Dermis blood vessel endothelial cell (primary cell): ENCODE measurements around the gene STYXL1. TPM values are rescaled to one million over a fixed set of nuclear protein-coding genes. Genes with fewer than 3 reads are reported as not detected.
"Not testable (repeated sequence)": the region's sequence is repeated elsewhere in the genome, so short reads cannot be mapped to it uniquely, and the experiment has no call there.

Experiments used
- DNase-seq: peaks from one replicate; pipeline ENCODE4 v3.0.0; 2010
- total RNA-seq: library from RNA; depleted of rRNA; stranded (reverse); fragments of >200 nt; gene quantifications from 2 replicates; pipeline ENCODE4 v1.2.3, GENCODE V29; 2014

The STYXL1 gene
- total RNA-seq, 1 donor from 2014 or later = 38.3 TPM

DNA sequence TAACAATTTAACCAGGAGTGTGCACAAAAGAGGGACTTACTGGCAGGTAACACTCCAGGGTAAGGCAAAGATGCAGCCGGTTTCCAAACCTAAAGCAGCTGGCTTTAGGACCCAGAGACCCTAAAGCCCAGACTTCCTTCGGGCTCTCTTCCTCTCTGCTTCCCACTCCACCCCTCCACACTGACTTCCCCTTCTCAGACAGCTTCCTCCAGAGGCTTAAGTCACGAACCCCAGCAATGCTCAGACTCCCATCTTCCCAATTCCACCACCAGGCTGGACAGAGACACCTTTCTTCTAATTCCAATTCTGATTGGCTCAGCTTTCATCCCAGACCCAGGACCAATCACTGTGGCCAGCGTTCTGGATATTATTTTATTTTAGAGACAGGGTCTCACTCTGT lies 24.8 kb downstream of the STYXL1 start:
- peak; percentile 19 for DNase-seq

DNA sequence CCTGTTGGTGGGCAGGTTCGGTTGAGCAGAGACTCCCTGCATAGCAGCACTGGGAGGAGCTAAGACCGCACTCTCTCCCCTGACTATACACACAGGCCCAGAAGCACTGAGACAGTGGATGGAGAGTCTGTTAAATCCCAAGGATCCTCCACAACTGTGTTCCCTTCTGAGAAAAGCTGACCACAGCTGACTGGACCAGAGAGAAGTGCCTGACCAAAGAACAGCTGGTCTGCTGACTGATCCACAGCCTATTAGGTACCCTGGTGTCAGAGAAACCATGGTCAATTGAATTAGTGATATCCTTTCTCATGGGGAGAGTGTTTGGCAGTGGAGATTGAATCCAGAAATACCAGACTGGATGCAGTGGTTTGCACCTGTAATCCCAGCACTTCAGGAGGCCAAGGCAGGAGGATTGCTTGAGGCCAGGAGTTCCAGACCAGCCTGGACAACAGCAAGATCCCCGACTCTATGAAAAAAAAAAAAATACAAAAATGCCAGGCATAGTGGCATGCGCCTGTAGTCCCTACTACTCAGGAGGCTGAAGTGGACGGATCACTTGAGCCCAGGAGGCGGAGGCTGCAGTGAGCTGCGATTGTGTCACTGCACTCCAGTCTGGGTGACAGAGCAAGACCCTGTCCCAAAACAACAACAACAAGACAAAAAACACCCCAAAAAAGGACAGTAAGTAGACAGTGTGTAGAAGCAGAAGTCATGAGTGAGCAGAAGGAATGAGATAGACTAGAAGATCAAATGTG lies 25.6 kb downstream of the STYXL1 start:
- DNase-seq = no peak

DNA sequence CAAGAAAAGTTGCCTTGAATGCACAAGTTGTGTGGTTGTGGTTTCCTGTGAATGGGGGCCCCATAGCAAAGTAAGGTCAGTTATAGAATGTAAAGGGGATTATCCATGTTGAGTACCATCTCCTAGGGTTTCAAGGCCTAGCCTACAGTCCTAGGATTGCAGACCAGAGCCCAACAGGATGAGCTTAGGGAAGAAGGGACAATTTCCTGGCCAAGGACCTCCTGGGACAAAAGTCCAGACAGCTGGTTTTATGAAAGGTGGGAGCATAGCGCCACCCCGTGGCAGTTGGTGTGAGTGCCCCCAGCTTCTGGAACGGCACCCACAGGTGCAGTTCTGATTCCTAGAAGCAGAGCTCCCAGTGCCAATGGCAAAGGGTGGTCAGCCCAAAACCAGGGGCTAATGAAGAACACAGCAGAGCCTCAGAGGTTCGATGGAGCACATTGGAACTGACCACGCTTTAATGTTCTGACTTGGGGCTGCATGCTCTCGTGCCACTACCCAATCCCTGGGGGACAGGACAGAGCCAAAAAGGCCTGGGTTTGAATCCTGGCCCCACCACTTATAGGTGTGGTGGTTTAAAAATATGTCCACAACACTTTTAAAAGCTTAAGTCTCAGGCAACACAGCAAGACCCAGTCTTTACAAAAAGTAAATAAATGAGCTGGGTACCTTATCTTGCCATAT lies 27.6 kb downstream of the STYXL1 start:
- DNase-seq = peak; percentile 85

DNA sequence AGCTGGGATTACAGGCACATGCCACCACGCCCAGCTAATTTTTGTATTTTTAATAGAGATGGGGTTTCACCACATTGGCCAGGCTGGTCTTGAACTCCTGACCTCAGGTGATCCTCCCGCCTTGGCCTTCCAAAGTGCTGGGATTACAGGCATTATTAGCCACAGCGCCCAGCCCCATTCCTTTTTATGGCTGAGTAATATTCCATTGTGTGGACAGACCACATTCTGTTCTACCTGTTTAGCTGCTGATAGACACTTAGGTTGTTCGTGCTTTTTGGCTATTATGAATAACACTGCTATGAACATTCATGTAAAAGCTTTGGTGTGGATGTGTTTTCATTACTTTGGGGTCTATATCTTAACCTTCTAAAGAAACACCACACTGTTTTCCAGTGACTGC lies 29.3 kb downstream of the STYXL1 start:
- not testable (repeated sequence) for DNase-seq

DNA sequence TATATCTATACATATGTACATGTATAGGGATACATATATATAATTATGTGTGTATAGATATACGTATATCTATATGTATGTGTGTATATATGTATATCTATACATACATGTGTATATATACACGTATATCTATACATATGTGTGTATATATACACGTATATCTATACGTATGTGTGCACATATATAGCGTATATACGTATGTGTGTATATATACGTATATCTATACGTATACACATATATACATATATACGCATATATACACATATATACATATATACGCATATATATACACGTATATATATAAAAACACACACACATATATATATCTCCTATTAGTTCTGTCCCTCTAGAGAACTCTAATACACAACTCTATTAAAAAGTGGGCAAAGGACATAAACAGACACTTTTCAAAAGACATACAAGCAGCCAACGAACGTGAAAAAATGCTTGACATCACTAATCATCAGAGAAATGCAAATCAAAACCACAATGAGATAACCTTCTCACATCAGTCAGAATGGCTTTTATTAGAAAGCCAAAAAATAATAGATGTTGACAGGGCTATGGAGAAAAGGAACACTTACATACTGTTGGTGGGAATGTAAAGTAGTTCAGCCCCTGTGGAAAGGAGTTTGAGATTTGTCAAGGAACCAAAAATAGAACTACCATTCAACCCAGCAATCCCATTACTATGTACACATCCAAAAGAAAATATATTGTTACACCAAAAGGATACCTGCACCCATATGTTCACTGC lies 31.4 kb downstream of the STYXL1 start:
- DNase-seq = no peak

DNA sequence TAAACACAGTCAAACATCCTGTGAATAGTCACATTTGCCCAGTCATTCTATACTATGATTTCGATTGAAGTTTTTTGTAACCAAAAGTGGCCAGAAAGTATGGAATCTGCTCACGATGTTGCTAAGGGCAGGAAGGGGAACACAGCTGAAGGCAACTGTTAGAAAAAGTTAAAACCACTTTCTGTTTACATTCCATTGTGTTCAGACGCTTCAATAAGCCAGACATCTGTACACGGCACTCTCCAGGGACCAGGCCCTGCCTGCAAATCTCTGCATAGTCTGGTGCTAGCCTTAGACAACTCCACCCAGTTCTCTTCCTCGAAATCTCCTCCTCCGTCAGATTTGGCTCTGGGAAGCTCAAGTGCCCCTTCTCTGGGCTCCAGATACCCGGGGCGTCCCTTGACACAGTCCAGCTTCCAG lies 36.3 kb downstream of the STYXL1 start:
- DNase-seq = peak; percentile 83

DNA sequence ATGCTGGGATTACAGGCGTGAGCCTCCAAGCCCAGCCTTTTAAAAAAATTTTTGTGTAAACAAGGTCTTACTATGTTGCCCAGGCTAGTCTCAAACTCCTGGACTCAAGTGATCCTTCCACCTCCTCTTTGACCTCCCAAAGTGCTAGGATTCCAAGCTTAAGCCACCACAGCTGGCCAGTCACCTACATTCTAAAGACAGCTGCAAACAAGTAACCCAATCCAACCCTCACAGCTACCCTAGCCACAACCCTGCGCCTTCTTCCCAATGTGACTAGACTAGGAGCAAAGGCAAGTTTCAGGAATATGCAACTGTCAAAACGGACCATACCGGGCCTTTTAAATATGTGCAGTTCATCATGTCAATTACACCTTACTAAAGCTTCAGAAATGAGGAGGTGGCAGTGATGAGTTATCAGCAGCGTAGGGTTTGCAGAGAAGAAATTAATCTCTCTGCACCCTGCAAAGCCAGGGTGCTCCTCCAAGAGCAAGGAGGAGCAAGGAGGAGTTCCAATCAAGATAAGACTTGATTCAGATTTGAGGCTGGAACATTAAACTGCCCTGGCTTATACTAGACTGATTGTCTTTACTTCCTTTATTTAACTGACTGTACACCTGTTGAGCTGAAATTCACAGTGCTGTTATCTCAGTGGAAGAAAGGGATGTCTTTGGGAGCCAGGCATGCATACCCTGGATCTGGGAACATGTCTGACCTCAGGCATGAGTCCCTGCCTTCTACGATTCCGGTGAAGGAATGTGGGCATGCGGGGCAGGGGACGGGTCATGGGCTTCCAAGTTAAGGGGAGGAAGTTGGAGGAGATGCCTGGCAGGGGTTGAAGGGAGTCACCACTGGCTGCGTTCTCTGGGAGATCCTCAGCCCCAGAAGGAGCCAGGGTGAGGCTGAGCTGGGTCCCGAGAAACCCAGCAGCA lies 37.9 kb downstream of the STYXL1 start:
- DNase-seq = no peak

DNA sequence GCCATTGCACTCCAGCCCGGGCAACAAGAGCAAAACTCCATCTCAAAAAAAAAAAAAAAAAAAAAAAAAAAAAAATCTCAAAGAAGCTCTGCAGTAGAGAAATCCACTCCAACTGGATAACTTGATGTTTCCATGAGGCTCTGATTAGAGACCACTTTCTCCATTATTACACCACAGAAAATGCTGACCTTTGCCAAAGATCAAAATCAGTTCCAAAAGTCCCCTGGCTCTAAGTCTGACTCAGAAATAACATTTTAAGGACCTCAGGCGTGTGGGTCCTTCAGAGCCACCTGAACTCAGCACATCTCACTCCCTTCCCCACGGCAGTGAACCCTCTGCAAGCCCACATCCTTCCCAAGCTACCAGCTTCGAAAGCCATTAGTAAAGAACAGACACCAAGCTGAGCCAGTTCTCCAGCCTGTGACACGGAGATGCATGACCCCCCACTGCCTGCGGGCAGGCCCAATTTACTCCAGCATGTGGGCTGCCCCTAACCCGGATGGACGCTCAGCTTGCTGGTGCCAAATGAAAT lies 39.6 kb downstream of the STYXL1 start:
- DNase-seq = no peak

DNA sequence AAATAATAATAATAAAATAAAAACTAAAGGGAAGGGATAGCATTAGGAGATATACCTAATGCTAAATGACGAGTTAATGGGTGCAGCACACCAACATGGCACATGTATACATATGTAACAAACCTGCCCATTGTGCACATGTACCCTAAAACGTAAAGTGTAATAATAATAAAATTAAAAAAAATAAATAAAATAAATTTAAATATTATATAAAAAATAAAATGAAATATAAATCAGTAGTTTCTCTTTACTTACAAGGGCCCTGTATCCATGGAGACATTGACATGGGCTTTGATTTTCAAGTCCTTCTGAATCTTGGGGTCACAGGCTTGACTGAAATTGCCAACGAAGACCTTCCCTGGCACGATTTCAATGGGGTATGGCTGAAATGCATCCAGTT lies 42.8 kb downstream of the STYXL1 start:
- DNase-seq = not testable (repeated sequence)

DNA sequence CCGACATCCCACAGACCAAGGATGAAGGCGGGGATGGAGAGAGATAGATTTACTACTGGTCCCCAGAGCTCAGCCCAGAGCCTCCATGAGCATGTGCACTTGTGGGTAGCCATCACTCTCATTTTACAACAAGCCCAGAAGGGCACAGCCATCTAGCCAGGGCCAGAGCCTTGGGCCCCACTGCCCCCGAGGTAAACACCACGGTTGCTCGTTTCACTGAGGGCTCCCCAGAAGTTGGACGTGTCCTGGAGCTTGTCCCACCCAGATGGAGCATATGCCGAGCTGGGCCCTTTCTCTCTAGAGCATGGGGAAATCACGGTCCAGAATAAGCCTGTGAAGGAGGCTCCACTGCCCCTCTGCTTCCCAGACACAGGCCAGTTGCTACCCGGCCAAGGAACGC lies 44.4 kb downstream of the STYXL1 start:
- no peak for DNase-seq

DNA sequence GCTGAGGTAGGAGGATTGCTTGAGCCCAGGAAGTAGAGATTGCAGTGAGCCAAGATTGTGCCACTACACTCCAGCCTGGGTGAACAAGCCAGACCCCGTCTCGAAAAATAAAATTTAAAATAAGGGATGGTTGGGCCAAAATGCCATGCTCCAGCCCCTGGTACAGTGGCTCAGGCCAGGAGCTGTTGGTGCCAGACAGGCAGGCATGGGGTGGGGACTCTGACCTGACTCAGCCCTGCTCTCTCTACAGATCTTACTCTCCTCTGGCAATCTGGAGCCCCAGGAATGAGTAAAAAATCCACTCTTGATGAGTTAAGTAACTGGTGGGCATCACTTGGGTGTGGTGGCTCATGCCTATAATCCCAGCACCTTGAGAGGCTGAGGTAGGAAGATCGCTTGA lies 45.0 kb downstream of the STYXL1 start:
- no peak for DNase-seq

DNA sequence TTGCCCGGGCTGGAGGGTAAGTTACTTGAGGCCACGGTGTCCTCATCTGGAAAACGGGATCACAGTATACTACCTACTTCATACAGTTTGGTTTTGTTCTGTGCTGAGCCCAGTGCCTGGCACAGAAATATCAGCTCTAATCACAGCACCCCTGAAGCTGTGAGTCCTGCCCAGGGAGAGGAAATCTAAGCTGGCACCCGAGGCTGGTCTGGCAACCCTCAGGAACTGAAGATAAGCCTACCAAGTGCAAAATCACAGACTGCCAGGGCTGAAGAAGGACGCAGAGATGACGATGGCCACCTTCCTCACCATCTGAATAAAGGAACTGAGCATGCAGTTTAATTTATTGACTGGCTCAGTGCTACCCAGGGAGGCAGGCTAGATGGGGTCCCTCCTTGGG lies 45.7 kb downstream of the STYXL1 start:
- no peak for DNase-seq

DNA sequence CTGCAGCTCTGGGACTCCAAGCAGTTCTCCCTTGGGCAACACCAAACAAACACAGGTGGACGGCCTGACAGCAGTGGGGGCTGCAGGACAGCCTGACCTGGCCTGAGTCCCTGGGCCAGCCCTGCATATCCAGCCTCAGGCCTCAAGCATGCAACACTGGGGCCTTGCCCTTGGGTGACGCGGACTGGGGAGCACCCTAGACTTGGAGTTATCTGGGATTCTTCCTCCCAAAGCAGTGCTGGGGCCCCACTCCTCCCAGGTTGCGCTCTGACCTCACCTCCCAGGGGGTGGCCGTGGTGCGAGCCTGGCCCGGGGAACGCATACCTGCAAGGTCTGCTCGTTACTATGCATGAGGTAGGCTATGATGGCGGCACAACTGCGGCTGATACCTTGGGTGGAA lies 47.2 kb downstream of the STYXL1 start:
- DNase-seq = no peak

DNA sequence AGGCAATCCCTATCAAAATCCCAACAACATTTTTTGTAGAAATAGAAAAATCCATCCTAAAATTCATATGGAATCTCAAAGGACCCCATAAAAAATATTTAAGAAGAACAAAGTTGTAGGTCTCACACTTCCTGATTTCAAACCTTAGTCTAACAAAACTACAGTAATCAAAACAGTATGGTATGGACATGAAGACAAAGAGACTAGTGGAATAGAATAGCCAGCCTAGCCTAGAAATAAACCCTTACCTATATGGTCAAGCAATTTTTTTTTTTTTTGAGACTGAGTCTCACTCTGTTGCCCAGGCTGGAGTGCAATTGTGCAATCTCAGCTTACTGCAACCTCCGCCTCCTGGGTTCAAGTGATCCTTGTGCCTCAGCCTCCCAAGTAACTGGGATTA lies 49.8 kb downstream of the STYXL1 start:
- DNase-seq = no peak

DNA sequence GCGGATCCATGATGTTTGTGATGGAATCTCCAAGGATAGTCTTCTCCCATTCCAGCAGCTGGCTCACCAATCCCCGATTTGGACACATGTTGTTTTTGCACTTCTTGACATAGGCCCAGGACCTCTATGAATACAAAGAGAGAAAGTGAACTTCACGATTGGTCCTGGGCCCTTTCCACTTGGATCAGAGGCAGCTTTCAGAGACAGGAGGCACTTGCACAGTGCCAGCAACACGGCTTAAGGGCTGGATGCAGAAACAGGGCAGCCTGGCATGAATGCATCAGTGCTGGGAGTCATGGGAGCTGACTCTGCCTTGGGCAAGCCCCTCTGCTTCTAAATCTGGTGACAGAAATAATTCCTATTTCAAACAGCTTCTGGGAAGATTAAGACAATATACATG lies 51.3 kb downstream of the STYXL1 start:
- DNase-seq = no peak

DNA sequence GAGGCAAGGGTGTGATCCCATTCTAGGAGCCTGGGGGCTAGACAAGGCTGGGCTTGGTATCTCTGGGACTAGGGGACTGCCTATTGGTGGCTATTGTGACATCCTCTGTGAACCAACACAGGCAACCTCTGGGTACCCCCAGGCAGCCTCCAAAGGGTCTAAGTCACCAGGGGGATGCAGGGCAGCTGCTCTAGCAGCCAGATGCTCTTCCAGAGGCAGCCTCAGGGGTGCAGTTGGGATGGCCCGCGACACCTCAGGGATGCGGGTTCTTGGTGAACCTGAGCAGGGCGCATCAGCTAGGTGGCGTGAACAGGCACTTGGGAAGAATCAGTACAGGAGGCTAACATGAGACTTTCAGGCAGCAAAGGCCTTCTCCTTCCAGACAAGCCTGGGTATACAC lies 51.8 kb downstream of the STYXL1 start:
- DNase-seq = no peak

DNA sequence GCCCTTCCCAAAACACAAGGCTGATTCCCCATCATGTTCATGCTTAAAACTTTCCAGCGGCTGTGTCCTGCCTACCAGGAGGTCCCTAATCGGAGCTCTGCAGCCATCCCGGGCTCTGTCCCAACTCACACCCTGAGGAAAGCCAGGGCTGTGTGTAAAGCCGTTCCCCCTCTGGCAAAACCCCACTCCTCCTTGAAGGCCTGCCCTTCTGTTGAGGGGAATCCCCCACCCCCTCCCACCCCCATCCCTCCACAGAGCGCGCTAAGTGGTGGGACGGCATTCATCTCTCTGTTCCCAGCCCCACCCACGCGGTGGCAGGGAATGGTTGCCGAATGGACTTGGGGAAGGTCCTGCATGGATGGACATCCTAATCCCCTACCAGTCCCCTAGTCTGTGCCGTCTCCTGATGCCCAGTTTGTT lies 52.7 kb downstream of the STYXL1 start:
- no peak for DNase-seq

DNA sequence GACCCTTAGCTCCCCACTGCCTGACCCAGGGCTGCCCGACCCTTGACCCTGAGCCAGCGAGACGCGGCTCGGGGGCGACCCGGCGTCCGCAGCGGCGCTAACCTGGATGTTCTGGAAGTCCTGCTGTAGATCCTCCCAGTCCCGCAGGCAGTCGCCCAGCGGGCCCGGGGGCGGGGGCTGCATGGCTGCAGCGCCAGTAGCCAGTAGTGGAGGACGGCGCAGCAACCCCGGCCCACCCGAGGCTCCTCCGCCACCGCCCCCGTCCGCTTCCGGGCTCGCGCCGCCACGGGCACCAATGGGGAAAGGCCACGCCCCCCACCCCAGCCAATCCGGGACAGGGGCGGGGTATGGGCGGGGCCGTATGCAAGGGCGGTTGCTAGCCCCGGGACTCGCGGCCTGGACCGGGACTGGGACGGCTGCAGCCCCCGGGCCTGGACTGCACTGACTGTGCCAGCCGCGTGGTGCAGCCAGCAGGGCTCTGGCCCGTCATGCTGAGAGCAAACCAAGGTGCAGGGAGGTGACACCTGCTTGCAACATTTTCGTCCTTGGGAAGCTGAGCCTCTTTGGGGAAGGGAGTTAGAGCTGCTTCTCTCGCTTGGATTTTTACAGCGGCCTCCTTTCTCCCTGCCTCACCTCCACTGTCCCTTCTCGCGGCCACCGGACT lies 53.3 kb downstream of the STYXL1 start, which contains the start of gene TMEM120A:
TSS of gene TMEM120A (minus strand) at position 208 of the 664 bp plus-strand sequence. CDS start at position 183, 25 bp downstream.
- peak; percentile 95 for DNase-seq

DNA sequence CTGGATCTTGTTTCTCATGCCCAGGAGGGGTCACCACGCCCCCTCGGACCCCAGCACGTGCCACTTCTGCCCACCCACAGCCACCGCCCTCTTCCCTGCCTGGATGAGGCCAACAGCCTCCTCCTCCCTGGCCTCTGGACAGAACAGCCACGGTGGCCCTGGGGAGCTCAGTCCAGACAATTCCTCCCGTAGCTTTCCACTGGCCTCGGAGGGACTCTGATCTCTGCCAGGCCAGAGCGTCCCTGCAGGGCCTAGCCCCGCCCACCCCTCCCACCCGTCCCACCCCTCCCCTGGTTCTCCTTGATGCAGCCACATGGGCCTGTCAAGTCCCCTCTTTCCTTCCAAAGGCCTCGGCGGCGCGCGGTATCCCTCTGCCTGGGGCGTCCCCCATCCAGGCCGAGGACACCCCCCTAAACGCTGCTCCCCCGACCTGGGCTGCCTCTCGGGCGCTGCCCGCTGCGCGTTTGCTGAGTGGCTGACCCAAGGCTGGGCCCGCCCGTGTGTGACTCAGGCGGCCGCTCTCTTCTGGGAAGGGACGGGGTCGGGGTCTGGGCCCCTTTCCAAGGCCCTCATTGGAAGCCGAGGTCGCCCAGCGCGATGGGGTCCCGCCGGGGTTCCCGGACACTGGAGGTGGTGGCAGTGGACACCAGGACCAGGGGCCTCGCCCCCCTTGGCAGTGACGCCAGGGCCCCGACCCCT lies 54.0 kb downstream of the STYXL1 start:
- peak; percentile 63 for DNase-seq

DNA sequence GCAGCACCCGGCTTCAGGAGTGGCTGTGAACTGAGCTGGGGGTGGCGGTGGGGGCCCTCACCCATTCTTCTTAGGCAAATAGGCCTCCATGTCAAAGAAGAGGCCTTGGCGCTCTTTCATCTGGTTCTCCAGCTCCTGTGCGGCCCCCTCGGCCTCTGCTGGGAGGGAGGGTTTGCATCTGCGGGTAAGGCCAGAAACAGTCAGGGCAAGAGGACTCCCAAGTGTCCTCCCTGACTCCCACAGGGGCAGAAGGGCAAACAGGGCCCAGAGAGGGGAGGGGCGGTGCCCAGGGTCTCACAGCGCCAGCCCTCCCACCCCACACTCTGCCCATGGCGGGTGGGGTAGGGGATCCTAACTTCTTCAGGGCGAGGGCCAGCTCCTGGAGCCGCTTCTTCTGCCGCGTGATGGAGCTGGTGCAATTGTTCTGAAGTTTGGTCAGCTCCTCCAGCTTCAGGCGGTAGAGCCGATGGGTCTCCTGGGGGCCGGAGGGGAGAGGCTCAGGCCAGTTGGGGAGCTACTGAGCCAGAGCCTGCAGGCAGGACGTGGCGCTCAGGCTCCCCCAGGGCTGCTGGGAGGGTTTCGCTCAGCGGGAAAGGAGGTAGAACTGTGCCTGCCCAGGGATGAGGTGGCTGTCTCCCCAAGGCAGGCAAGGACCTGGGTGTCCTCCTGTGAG lies 55.6 kb downstream of the STYXL1 start:
- no peak for DNase-seq
